ENCODE data around the gene C11orf68. TPM values are rescaled to one million over a fixed set of nuclear protein-coding genes. Genes with fewer than 3 reads are reported as not detected.
A peak's percentile ranks its signal among the peaks of the same experiment; 100 is the strongest.

Gene C11orf68
- total RNA-seq, 1 donor from 2014 or later: 42.0 TPM

DNA sequence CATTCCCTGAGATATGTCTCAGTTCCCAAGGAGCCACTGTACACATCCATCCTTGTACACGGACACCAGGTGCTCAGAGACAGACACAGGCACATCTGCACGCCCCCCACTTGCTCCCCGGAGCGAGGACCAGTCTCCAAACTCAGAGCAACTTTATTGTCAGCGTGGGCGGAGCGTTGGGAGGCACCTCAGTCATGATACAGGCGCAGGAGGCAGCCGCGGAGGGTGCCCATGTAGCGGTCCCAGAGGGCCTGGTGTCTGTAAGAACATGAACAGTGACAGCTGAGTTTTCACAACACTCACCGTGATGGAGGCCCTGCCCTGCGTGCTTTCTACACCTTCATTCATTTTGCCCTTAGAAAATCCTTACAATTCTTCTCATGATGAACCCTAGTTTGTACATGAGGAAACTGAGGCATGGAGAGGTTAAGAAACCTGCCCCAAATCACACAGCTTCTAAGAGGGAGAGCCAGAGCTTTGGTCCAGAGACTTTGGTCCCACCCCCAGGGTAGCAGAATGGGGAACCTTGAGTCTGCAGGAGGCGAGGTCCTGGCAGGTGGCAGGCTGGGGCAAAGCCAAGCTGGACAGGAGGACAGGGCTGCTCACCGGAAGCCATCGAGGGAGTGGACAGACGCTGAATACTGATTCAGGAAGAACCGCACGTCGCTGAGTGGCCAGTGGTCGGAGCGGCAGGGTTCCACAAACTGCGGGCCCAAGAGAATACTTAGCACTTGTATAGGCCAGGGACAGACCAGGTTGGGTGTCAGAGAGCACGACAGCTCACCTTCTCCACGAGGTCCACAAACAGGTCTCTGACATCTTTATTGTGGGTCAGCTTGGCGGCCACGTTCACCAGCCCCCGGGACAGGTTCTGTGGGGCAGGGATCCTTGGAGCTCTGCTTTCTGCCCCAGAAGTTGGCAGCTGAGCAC lies 34.8 kb downstream of the C11orf68 start:
- intact Hi-C loops (cut with DNase I): loop anchor here (10.0 kb wide), 1 partner anchor 101 kb away; no protein-coding TSS in a partner anchor
- DNase-seq (ENCODE audit: low spot score) (no peak), ATAC-seq (no peak)

GRCh38 chr11:65883058-65883761 lies 35.7 kb downstream of the C11orf68 start:
- ATAC-seq (no peak), DNase-seq (ENCODE audit: low spot score) (no peak)
- intact Hi-C loops (cut with DNase I): loop anchor here (10.0 kb wide), 1 partner anchor 102 kb away; no protein-coding TSS in a partner anchor

GRCh38 chr11:65882120-65883057 lies 36.5 kb downstream of the C11orf68 start:
- no peak for ATAC-seq
- intact Hi-C loops (cut with DNase I): loop anchor here (10.0 kb wide), 1 partner anchor 102 kb away; no protein-coding TSS in a partner anchor
- DNase-seq (ENCODE audit: low spot score): no peak

GRCh38 chr11:65880844-65881421 lies 37.9 kb downstream of the C11orf68 start:
- ATAC-seq (no peak), DNase-seq (ENCODE audit: low spot score) (no peak)
- intact Hi-C loops (cut with DNase I): loop anchor here (10.0 kb wide), 1 partner anchor 104 kb away; no protein-coding TSS in a partner anchor

DNA sequence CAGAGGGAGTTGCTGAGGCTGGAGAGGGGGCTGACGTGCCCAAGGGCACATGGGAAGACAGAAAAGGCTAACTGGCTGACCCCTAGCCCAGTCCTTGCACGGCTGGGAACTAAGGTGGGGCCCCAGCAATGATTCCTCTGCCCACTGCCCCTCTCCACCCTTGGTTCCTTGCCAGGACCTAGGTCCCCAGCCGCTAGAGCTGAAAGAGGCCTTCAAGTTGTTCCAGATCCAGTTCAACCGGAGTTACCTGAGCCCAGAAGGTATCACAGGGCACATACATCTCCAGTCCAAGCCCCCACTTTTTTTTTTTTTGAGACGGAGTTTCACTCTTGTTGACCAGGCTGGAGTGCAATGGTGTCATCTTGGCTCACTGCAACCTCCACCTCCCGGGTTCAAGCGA lies 38.8 kb downstream of the C11orf68 start:
- intact Hi-C loops (cut with DNase I): loop anchor here (10.0 kb wide), 1 partner anchor 105 kb away; no protein-coding TSS in a partner anchor
- DNase-seq (ENCODE audit: low spot score) (no peak), ATAC-seq (no peak)

DNA sequence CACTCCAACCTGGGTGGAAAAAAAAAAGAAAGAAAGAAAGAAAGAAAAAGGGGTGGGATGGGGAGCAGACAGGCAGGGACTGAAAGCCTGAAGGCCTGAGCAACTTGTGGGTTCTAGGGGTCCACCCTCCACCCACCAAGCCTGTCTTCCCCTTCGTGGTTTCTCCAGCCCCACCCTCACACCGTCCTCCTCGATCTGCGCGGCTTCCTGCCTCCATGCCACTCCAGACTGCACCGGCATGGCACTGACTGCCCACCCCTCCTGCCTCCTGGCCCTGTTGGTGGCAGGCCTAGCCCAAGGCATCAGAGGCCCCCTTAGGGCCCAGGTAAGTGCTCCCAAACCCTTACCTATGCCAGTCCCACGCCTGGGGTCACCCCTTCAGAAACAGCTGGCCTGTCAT lies 39.2 kb downstream of the C11orf68 start, which contains the start of gene CTSW:
Gene CTSW, plus strand, starts transcription at position 221 of the 400 bp plus-strand sequence. Its CDS starts 18 bp downstream, at position 239.
- ATAC-seq (no peak), DNase-seq (ENCODE audit: low spot score) (no peak)
- intact Hi-C loops (cut with DNase I): loop anchor here (10.0 kb wide), 1 partner anchor 105 kb away; no protein-coding TSS in a partner anchor

DNA sequence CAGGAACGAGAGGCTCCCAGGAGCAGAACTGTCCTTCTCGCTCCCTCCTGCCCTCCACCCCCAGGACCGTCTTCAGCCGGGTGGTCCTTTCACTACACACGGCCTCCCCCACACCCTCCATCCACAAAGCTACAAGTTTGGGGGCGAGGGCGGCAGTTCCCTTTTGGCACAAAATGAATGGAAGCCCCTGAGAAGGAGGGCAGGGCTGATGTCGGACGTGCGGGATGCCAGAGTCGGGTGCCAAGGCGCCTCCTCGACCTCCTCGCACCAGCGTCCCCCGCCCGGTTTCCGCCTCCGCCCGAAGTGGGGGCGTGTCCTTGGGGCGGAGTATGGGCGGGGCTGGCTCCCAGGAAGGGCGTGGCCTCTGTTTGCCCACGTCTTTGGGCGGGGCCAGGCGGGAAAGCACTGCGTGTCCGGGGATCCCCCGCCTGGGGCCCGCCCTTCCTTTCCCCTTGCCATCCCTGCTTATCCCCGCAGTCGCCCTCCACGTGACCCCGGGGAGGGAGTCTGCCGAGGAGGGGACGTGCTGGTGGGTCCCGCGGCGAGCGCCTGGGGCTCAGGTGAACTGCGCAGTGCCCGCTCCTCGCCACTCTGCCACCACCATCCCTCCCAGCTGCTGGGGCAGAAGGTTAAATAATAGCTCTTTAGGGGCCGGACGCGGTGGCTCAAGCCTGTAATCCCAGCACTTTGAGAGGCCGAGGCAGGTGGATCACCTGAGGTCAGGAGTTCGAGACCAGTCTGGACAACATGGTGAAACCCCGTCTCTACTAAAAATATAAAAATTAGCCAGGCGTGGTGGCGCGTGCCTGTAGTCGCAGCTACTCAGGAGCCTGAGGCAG lies 45.3 kb downstream of the C11orf68 start:
- ATAC-seq (peak; percentile 98), DNase-seq (ENCODE audit: low spot score) (peak; percentile 97)
- intact Hi-C loops (cut with DNase I): no loop called here

- DNase-seq (ENCODE audit: low spot score) (no peak), ATAC-seq (peak; percentile 41)
- intact Hi-C loops (cut with DNase I): no loop called here
Measured at GRCh38 chr11:65872586-65873317, 46.1 kb downstream of the C11orf68 start, which contains the start of gene EFEMP2. Gene EFEMP2 (minus strand): TSS chr11:65872800. CDS start chr11:65872354, 446 bp downstream.

- intact Hi-C loops (cut with DNase I): no loop called here
- ATAC-seq (peak; percentile 0), DNase-seq (ENCODE audit: low spot score) (no peak)
Measured at GRCh38 chr11:65871811-65872548, 46.9 kb downstream of the C11orf68 start.

DNA sequence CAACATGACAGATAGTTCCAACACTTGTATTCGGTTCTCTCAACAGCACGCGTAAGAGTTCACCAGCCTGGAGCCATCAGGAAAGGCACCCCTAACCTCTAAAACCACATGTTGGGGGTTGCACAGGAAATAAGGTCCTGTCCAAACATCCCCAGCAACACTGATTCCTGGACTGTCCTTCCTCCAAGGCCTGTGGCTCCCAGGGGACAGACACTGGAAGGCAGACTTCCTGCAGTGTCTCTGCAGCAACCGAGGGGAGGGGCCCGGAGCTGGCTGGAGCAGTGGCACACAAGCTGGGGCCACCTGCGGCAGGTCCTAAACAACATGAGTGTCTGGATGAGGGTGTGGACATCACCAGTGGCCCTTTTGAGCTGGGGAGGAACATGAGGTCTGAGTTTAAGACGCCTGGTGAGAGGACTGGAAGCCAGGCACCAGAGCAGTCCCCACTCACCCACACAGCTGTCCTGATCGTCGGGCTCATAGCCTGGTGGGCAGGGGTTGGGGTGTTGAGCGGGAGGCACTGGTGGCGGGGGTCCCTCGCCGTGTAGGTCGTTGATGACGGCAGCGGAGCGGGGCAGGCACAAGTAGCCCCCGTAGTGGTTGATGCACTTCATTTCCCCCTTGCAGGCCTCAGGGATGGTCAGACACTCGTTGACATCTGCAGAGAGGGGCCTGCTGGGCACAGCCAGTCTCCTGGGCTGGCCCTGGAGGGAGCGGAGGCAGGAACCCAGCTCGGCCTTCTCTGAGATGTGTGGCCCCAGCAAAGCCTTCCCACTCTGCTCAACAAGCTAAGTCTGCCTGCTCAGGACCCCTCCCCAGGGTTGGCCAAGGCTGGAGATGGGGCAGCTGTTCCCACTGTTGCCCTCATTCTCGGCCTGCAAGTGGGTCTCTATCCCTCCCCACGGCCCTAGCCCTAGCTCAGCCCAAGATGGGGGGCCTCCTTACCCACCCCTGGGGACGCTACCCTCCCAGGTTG lies 47.9 kb downstream of the C11orf68 start:
- intact Hi-C loops (cut with DNase I): no loop called here
- DNase-seq (ENCODE audit: low spot score) (no peak), ATAC-seq (no peak)

GRCh38 chr11:65870307-65870658 lies 48.6 kb downstream of the C11orf68 start:
- intact Hi-C loops (cut with DNase I): no loop called here
- DNase-seq (ENCODE audit: low spot score) (no peak), ATAC-seq (no peak)

- intact Hi-C loops (cut with DNase I): no loop called here
- ATAC-seq: no peak
- DNase-seq (ENCODE audit: low spot score): peak; percentile 55
Measured at GRCh38 chr11:65869643-65870306, 49.1 kb downstream of the C11orf68 start.

GRCh38 chr11:65868907-65869306 lies 50.0 kb downstream of the C11orf68 start:
- no peak for ATAC-seq
- no peak for DNase-seq (ENCODE audit: low spot score)
- intact Hi-C loops (cut with DNase I): no loop called here

DNA sequence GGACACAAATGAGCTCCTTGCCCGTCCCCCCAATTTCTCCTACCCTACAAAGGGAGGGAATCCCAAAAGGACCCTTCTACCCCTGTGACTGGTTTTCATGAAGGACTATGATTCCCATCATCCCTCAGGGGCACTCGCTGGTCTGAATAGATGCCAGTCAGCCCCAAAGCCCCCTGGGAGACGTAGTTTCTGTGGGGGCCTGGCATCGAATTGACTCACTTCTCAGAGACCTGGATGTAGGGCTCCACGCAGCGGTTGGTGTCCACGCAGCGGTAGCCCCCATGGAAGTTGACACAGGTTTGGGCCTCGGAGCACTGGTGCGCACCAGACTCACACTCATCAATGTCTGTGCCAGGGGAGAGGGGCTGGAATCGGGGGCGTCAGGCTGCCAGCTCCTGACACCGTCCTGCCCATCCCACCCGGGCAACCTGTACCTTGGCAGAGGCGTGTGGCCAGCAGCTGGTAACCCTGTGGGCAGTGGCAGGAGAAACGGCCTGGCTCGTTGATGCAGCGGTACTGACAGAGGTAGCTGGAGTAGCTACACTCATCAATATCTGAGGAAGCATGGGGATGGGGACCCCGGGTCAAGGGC lies 50.7 kb downstream of the C11orf68 start:
- DNase-seq (ENCODE audit: low spot score) (peak; percentile 61), ATAC-seq (no peak)
- intact Hi-C loops (cut with DNase I): no loop called here

Data from sciatic nerve (tissue), 2 donors.